Measurements from ENCODE around the gene DISP3.

The DISP3 gene

DNA sequence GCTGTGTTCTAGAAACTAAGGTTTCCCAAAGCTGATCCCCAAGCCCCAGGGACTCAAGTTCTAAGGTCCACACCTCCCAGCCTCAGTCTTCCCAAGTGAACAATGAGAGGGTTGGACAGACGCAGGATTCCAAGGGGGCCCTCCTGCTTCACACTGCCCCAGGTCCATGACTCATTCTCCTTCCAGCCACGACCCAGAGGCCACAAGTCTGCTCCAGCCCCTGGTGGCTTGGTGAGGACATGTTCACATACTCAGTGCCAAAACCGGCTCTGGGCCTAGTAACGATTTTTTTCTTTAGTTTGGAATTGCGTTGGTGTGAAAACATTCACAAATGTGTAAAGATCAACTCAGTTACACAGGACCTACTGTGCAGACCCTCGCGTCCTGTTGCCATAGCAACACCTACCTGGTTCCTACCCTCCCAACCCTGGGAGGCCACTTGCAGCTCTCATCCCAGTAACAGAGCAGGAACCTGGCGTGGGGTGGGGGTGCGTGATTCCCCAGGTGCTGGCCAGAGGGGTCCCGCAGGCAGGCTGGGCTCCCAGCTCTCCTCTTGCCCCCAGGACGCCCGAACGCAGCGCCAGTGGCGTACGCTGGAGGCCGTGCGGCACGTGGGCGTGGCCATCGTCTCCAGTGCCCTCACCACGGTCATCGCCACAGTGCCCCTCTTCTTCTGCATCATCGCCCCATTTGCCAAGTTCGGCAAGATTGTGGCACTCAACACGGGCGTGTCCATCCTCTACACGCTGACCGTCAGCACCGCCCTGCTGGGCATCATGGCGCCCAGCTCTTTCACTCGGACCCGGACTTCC lies 57.0 kb downstream of the DISP3 start:
- intact Hi-C loops (cut with DNase I), result no loop called here
- DNase-seq, result peak in 3 of 10 donors; percentile 62 to 74 (median 73)

DNA sequence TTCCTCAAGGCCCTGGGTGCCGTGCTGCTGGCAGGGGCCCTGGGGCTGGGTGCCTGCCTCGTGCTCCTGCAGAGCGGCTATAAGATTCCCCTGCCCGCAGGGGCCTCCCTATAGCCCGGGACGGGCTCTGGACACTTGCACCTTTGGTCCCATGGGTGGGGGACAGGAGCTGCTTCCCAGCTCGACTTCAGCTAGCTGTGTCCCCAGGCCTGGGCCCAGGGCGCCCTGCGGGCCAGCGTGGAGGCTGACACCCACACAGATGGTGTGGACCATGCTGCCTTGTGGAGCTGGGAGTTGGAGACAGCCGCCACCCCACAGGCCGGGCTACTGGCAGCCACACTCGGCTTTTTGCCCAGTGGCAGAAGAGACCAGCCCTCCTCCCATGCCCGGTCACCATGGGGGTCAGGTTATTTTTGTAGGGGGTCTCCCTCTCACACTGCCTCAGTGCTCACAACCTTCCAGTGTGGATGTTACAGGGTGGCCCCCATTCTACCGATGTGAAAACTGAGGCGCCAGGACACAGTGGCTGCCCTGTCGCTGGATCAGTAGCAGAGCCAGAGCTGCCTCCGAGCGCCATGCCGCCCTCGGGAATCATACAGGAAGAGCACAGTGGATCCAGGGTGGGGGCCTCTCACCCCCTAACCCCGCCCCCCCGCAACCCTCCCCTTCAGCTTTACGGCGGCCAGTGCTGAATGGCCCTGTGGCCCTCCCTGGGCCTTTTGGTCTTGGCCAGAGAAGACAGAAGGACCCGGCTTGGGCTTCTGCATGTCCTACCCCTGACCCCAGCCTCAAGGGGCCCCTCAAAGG lies 57.8 kb downstream of the DISP3 start:
- intact Hi-C loops (cut with DNase I), result no loop called here
- peak in 3 of 10 donors; percentile 53 to 70 (median 53) for DNase-seq

DNA sequence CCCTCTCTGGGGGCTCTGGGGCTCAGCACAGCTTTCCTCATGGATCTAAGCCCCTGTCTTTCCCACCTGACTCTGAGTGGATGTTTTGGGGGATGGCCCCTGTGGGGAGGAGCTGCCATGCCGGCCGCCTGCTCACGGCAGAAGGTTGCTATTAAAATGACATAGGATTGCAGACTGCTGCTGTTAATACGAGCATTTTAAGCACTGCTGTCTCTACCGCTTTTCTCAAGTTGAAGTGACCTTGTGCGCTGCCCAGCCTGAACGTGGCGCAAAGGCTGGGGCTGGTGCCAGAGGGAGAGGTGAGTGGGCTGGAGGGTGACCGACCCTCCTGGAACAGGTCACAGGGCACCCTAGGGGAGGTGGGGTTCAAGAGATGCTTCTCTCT lies 58.4 kb downstream of the DISP3 start:
- intact Hi-C loops (cut with DNase I), result no loop called here
- DNase-seq, result peak in 2 of 10 donors; percentile 14 to 33

DNA sequence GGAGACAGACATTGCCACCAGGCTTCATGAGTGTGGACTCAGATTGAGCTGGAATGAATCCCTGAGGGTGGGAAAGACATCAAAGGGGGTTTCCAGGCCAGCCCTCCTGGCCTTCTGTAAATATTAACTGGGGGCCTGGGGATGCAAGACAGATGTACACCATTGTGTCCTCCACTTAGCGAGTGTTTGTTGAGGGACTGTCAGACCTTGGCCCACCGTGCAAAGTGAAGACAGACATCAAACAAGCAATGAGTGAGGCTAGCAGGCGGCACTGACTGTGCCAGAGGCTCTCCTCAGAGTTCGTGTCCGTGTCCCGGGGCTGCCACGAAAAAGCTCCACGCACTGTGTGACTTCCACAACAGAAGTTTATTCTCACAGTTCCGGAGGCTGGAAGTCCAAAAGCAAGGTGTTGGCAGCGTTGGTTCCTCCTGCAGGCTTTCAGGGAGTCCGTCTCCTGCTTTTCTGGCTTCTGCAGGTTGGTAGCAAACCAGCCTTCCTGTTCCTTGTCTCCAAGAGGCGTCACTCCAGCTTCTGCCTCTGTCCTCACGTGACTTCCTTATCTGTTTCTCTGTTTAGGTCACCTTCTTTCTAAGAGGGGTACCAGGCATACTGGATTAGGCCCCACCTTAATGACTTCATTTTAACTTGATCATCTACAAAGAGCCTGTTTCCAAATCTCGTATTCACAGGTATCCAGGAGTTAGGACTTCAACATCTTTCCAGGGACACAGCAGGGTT lies 59.1 kb downstream of the DISP3 start:
- peak in 3 of 10 donors; percentile 19 to 55 (median 43) for DNase-seq
- intact Hi-C loops (cut with DNase I), result no loop called here

DNA sequence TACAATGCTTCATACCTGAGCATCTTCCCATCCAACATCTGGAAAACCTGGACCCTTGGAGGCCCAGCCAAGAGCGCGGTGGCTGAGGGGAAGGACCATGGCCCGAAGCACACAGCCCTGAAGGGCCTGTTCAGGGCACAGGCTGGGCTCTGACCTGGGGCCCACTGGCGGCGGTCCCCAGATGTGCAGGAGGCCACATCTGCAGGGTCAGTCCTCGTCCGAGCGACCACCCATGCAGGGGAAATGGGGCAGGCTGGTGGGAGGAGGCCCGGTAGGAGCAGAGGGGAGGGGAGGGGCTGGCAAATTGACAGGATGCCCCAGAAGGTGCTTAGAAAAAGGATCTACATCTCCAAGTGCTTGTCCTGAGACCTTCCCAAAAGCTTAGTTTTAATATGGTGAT lies 59.9 kb downstream of the DISP3 start:
- peak in 2 of 10 donors; percentile 52 to 56 for DNase-seq
- intact Hi-C loops (cut with DNase I), result no loop called here

DNA sequence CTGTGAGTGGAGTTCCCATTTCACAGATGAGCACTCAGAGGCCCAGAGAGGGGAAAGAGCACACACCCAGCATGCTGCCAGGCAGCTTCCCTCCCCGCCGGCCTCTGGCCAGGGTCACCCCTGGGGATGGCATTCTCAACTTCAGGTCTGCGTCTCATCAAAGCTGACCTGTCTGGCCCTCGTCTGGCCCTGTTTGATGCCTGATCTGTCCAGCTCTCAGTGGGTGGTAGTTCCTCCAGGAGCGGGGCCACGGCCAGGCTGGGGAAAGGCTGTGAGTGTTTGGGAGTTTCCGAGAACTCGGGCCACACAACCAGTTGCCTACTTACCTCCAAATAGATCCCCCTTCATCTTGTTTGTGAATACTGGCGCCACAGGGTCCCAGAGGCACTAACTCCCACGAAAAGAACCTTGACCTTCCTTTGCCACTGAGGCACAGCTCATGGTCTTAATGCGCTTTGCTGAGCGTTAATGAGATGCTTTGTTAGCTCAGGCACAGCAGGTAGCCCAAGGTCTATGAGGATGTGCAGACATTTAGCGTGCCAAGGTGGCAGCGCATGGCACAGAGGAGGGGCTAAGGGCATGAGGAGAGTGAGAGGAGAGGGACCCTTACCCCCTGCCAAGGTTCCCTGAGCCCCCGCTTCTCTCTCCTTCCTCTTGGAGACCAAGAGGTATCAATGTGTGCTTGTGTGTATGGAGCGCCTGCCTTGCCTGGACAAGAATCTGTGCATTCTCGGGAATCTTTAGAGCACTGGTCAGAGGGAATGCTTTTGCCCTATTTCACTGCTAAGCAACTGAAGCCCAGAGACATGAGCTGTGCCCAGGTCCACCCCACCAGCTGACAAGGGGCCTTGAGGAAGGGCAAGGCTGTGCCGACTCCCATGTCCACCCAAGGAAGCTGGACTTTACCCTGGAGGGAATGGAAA lies 61.2 kb downstream of the DISP3 start:
- peak in 2 of 10 donors; percentile 52 to 82 for DNase-seq
- intact Hi-C loops (cut with DNase I), result no loop called here

DNA sequence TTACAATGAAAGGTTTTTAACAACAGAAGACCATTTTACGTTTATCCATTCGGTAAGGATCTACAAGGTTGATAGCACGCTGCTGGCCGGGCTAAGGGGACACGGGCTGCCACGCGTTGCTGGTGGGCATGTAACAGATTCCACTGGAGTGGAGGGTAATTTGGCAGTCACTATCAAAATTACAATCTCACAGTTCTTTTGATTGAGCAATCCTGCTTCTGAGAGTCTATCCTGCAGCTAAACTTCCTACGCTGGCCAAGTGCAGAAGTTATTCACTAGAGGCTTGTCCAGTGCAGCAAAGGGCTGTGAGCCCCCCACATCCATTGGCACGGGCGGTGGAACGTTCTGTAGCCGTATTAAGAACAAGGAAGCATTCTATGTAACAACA lies 61.8 kb downstream of the DISP3 start:
- DNase-seq, result peak in 1 of 10 donors; percentile 45
- intact Hi-C loops (cut with DNase I), result no loop called here

DNA sequence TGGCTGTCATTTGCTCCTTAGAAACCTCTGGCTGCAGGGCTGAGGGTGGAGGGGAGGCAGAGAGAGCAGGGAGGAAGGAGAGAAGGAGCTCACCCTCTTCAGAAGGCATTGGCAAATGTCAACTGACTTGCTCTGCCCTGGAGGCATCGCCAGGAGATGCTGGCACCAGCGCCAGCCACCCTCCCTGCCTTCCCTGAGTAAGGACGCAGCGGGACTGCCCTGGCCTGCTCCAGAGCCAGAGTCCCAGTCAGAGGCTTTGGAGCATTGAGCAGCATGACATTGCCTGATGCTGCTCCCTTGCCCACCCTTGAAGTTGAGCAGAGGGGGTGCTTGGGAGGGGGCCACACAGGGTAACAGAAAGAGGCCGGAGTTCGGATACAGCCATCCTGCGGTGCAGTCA lies 62.3 kb downstream of the DISP3 start:
- intact Hi-C loops (cut with DNase I), result no loop called here
- DNase-seq, result peak in 2 of 10 donors; percentile 57 to 81

DNA sequence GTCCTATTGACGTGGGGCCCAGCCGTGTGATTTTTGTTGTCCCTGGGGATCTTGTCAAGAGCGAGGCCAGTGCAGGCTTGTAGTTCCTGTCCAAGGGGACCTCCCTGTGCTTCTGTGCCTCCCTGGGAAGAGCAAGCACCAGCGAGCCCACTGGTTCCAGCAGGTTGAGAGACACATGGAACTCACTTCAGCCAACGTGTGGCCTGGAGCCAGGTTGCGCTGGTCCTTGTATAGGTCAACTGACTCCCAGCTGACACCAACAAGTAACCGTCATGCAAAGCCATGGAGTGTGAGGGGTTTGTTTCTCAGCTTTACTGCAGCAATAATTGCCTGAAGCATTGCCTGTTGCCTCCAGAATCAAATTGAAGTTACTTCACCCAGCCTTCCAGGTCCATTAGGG lies 63.0 kb downstream of the DISP3 start:
- peak in 2 of 10 donors; percentile 41 to 62 for DNase-seq
- intact Hi-C loops (cut with DNase I), result no loop called here

DNA sequence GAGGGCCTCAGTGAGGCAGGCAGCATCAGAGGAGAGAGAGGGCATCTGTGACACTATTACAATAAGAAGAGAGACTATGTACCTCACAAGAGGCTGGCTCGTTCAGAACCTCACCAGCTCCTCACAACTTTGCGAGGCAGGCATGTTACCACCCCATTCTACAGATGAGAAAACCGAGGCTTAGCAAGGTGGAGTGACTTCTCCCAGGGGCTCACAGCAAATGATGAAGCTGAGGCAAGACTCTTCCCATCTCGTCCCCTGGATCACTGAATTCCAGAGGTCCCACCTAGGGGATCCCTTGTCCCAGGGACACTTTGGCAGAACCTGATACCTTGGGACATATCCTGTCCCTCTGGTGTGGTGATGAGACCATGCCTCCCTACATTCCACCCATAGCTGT lies 64.4 kb downstream of the DISP3 start:
- DNase-seq, result peak in 1 of 10 donors; percentile 4
- intact Hi-C loops (cut with DNase I), result no loop called here

DNA sequence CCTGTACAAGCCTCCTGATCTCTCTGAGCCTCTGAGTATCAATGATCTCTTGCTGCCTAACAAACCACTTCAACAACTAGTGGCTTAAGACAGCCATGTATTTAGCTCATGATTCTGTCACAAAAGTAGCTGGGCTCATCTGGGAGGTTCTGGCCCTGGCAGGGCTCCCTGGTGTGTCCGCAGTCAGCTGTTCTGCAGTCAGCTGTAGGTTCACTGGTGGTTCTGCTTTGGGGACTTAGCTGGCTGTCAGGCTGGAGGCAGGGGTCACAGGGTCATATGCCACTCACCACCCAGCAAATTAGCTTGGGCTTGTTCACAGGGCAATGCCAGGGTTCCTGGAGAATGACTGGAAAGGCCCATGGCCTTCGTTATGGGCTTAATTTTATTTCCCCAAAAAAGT lies 64.8 kb downstream of the DISP3 start:
- intact Hi-C loops (cut with DNase I), result no loop called here
- peak in 3 of 10 donors; percentile 37 to 66 (median 42) for DNase-seq

DNA sequence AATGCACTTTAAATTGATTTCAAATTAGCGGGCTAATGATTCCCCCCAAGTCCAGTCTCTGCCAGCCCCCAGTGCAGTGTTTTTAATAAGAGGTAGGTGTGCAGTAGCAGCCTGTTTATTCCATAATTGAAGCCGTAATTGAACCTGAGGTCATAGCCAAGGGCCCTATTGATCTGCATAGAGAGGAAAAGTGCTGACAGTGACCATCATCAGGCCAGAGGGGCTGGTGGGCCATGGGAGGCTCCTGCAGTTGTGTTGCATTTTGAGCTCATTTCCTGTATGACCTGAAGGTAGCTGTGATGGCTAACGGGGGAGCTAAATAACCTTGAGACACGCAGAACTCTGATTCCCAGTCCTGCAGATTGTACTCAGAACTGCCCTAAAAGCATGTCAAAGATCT lies 67.5 kb downstream of the DISP3 start:
- peak in 1 of 10 donors; percentile 3 for DNase-seq
- intact Hi-C loops (cut with DNase I), result no loop called here

DNA sequence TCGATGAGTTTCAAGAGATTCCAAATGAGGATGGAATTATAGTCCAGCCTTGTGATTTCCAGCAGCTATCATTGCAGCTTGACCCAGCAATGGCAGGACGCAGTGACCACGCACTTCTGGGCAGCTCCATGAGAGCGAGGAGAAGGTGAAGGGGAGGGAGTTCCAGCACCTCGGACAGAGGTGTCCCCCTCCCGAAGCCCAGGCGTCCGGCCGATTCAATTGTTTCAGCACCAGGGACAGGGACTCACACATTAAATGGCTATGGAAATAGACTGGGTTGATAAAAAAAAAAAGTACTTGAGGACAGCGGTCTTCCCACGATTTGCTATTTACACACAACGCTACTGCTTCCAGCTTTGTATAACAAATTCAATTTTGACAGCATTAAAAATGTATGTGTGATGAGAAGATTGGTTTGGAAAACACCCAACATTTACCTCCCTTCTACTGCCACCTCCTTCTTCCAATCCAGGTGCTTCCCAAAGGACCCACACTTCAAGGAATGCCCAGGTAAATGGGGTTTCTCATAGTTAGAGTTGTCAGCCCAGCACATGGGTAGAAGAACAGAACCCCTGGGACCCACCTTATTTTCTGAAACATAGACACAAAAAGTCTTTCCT lies 71.8 kb downstream of the DISP3 start:
- intact Hi-C loops (cut with DNase I), result no loop called here
- DNase-seq, result peak in 5 of 10 donors; percentile 30 to 86 (median 40)

DNA sequence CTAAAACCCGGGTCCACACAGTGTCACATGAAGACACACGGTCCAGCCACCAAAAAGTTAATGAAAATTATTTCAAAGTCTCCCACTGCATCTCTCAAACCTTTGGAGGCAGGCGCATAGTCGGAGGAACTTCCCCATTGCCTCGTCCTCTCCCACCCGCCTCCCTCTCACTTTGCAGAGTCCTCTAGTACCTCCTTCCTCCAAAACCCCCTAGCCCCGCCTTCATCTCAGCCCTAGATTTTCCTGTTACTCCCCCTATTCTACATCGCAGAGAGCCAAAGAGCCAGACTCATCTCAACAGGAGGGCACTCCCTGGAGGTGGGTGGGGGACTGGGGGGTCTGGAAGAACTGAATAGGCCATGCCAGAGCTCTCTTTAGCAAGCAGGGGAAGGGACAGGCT lies 79.3 kb downstream of the DISP3 start:
- intact Hi-C loops (cut with DNase I), result no loop called here
- DNase-seq, result peak in 2 of 10 donors; percentile 25 to 37

DNA sequence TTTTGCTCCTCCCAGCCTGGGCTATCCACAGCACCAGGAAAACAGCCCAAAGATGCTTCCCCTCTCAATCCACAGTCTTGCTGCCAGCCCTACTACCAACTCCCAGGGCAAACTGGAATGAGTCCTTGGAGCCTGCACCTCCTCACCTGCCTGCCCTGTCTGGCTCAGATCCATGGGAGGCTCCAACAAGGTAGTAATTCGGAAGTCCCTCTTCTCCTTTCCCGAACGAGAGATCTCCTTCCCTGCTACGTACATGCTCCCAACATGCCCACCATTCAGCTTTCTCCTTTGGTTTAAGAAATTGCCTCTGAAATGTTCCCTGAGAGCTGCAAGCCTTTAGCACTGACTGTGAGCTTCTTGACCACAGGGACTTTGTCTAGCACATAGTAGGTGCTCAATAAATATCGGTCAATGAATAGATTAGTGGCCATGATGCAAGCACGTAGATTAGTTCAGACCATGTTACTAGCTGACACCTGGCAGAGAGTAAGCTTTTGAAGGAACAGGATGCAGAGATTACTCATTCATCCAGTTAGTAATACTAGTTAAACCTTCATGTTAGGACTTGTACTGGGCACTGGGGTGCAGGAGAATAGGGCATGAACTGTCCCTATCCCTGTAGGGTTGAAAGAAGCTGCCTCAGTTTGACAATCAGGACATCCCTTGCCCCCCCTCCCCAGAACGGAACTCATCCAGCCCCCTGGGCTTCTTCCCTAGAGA lies 80.1 kb downstream of the DISP3 start:
- intact Hi-C loops (cut with DNase I), result no loop called here
- DNase-seq, result peak in 2 of 10 donors; percentile 14 to 39

DNA sequence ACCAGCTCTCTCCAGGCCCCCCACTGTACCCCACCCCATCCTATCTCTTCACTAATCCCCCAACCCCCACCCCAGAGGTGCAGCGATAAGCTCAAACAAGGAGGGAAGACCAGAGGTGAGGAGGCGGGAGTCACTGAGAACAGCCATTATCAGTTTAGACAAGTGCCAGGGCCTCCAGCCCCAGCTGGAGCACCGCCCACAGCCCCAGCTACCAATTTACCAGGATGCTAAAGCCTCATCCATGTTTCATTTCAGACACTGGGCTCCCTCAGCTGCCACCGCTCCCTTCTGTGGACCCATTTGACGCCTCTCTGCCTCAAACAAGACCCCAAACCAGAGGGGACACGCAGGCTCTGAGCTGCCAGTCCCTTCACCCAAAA lies 80.6 kb downstream of the DISP3 start:
- intact Hi-C loops (cut with DNase I), result no loop called here
- DNase-seq, result peak in 1 of 10 donors; percentile 68

DNA sequence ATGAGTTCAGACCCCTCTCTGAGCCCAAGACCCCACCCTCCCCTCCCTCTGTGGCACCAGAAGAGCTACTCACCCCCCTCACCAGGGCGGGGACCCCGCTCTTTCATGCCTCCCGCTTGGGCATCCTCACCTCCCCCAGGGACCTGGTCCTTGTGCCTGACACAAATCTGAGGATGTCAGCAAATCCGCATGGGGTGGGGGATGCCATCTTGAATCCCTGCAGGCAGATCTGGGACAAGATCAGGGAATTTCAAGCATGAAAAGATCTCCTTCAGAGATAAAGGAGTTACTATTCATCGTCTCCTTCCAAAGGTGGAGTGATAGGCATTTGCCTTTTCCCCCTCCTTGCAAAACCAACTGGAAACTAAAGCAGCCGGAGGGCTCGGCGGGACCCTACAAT lies 81.1 kb downstream of the DISP3 start:
- intact Hi-C loops (cut with DNase I), result no loop called here
- peak in 1 of 10 donors; percentile 57 for DNase-seq

DNA sequence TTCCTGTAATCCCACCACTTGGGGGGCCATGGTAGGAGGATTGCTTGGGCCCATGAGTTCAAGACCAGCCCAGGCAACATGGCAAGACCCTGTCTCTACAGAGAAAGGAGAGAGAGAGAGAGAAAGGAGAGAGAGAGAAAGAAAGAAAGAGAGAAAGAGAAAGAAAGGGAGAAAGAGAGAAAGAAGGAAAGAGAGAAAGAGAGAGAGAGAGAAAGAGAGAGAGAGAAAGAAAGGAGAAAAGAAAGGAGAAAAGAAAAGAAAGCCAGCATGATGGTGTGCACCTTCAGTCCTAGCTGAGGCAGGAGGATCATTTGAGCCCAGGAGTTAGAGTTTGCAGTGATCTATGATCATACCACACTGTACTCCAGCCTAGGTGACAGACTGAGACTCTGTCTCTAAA lies 82.8 kb downstream of the DISP3 start:
- intact Hi-C loops (cut with DNase I), result no loop called here
- no peak for DNase-seq

DNA sequence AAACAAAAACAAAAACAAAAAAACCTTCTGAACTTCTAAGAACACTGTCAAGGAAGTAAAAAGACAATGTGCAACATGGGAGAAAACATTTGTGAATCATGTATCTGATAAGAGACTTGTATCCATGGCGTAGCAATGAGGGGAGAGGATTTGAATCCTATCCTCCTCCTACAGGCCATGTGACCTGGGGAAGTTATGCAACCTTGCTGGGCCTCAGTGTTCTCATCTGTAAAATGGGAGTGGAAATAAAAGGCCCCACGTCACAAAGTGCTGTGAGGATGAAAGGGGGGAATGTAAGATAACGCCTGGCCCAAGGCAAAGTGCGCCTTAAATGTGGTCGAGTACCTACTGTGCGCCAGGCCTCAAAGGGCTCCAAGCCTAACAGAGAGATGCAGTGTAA lies 83.7 kb downstream of the DISP3 start:
- no peak for DNase-seq
- intact Hi-C loops (cut with DNase I), result no loop called here
